Left colon (tissue), 2 donors: Measurements from ENCODE around the gene COL13A1. TPM values are rescaled to one million over a fixed set of nuclear protein-coding genes. Genes with fewer than 3 reads are reported as not detected.

ENCODE experiments used
- ATAC-seq: fragments of 200-7000 bp; cut with Tn5 transposase; one replicate; pipeline ENCODE4 v1.9.1; 2020; ENCODE audit warnings: mild to moderate bottlenecking, moderate library complexity
- DNase-seq, 2 donors: peaks; one replicate each; pipeline ENCODE4 v3.0.0-alpha.2; 2020
- intact Hi-C, 2 donors: fragments of 100-400 bp; cut with DNase I in 1 of 2; cut with micrococcal nuclease in 1 of 2; formaldehyde crosslinking; loops; one replicate each; pipeline versions ENCODE4 v1.11.2 to v1.14.0; 2022; cut with DNase I, micrococcal nuclease
- long read RNA-seq: library from polyadenylated mRNA; unstranded; transcript quantifications from one replicate; pipeline ENCODE4 v2.0.0, GENCODE V29; 2021
- total RNA-seq, 2 donors: library from RNA; stranded (reverse); fragmentation: NEBNext Ultra II Directional; extraction: Animal tissue kit (Norgen Biotek cat#: 25700); gene quantifications; one replicate each; pipeline ENCODE4 v1.2.1, GENCODE V29; 2021
- donor health status: DM: no; HTN: no; CAD: no.
- donor health status: DM: yes; HTN: yes; CAD: no.

COL13A1 gene
- 1 to 10 TPM in 1 of 2 donors, under 1 TPM in 1; 0.70 to 1.4 TPM for total RNA-seq
- long read RNA-seq, partial matches to known transcripts, result 0 of 1 reads
- long read RNA-seq, other reads (novel, unspliced or antisense), result 1 of 1 reads

DNA sequence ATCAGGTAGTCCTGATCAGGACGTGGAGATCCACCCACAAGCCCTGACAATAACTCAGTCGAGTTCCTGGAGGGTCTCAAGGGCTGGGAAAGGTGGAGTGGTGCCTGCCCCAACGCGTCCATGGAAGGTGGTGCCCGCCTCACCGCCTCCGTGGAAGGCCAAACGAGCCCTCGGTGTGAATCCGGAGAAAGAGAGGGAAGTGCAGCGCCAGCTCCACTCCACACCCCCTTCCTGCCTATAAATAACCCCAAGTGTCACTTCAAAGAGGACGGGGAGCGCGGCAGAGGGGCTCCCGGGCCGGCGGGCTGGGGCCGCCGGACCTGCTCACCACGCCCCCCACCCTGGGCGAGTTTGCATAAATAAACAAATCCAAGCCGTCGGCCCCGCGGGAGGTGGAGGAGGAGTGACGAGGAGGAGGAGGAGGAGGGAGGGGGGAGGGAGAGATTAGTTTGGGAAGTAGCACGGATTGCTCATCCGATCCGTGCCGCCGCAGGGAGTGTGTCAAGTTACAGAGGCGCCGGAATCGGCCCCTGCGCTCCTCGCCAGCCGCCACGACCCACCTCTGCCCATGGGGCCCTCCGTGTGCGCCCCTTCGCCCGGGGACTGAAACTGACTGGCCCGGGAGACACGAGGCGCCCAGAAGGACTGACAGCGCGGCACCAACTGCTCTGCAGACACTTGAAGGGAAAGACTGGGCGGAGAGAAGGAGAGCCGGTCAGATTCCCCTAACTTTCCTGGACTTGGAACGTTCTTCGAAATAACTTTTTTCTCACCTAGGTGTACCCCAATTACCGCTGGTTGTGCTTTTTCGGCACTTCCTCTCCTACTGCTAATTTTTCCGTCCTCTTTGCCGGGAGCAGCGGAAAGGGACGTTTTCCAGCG, at the start of gene COL13A1:
COL13A1 (plus strand) TSS at position 473 of the 882 bp plus-strand sequence. CDS start 518 bp downstream, outside the sequence.
- ATAC-seq (peak; percentile 19), DNase-seq (peak in 1 of 2 donors; percentile 41)
- intact Hi-C loops, result no loop called here

DNA sequence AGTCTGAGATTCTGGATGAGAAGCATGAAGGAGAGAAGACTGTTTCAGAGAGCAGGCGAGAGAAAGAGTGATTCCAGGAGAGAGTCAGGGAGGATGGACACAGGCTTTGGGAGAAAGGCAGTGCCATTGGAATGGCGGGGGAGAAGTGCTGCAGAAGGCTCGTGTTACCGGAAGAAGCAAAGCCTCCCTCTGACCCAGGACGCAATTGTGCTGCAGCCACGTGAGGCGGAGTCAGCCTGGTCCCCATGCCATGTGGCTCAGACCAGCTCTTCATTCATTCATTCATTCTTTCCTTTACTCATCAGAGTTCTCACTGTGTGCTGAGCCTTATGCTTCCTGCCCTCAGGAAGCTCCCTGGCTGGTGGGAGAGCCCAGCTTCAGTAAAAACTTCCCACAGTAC, 49.2 kb upstream of the COL13A1 start:
- no peak for ATAC-seq
- intact Hi-C loops, result no loop called here

GRCh38 chr10:69756279-69756678, 45.4 kb upstream of the COL13A1 start:
- intact Hi-C loops, result no loop called here
- ATAC-seq (no peak), DNase-seq (no peak)

More for the DNA sequence above, 49.2 kb upstream of the COL13A1 start:
- DNase-seq, result no peak

DNA sequence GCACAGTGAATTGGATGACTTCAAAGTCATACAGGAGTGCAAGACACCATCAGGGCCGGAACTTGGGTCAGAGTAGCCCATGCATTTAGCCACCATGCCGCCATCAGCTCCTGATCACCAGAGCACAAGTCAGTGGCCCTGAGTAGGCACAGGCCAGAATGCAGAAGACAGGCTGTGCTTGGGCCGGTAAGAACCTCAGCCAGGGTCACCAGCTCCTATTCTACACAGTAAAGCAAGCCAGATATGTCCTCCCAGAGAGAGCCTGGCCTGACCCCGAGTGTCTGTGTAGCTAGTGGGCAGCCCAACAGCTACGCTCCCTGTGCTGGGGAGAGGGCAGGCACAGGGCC, 44.5 kb upstream of the COL13A1 start:
- ATAC-seq (no peak), DNase-seq (no peak)
- intact Hi-C loops, result no loop called here

DNA sequence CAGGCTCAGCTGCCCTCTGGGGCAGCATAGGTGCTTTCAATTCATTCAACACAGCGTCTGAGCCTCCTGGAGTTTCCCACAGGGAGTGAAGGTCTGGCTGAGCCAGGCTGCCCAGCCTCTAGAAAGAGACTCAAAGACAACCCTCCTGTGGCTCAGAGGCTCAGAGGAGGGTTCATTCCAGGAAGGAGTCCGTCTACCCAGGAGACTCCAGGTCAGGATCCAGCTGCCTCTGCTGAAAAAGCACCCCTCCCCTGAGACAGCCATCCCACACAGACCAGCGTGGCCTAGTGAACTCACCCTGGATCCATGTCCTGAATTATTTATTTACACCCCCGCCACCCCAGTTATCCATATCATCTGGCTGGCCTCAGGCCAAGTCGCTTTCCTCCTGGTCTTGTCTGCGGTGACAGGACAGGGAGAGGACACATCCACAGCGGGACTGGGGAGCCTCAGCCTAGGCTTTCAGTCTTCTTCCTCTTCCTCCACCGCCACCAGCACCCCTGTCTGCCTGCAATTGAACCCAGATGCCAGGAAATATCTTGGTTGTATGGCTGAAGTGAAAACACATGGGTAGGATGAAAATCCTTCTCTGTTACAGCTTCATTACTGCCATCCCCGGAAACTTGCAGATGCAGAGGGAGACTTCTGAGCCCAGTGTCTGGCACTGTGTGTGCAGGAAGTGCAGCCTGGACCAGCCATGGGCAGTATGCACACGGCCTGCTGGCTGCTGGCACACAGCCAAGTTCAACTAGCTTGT, 44.0 kb upstream of the COL13A1 start:
- peak in 1 of 2 donors; percentile 31 for DNase-seq
- intact Hi-C loops, result no loop called here
- ATAC-seq, result no peak

- DNase-seq, result no peak
- ATAC-seq, result no peak
- intact Hi-C loops, result no loop called here
Measured at GRCh38 chr10:69758310-69758728, 43.4 kb upstream of the COL13A1 start.

DNA sequence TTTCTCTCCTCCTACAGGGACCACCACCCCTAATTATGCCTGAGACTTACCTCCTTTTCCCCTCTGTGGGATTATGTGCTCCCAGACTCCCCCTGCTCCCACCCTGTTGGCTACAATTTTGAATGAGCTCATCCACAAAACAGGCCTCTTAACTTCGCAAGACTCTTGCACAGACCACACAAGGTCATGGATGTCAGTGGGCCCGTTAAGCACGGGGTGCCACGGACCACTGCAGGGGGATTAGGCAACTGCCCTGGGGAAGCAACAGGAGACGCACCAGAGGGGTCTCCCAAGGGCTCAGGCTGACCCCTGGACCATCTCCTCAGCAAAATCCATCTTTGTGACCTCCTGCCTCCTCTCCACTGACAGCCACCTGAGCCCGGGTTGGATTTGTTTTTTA, 42.1 kb upstream of the COL13A1 start:
- intact Hi-C loops, result no loop called here
- no peak for ATAC-seq
- no peak for DNase-seq

GRCh38 chr10:69760072-69760471, 41.6 kb upstream of the COL13A1 start:
- ATAC-seq, result no peak
- intact Hi-C loops, result no loop called here
- DNase-seq, result no peak

DNA sequence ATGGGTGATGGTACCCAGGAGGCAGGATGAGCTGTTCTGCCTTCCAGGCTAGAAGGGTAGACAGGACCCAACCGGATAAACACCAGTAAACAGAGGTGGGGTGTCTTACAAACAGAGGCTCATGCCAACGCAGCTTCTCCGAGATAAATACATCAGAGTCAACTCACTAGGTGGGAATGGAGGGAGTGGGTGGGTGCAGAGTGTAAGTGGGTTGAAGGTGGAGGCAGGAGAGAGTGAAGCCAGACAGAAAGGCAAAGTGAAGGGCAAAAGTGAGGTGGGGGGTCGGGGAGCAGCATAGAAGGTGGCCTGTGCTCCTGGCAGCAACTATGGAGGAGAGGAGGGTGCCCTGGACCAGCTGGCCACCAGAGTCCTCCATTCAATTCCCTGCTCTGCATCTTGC, 40.4 kb upstream of the COL13A1 start:
- DNase-seq, result no peak
- no peak for ATAC-seq
- intact Hi-C loops, result no loop called here

GRCh38 chr10:69766161-69766910, 35.4 kb upstream of the COL13A1 start:
- no peak for DNase-seq
- intact Hi-C loops, result no loop called here
- no peak for ATAC-seq

DNA sequence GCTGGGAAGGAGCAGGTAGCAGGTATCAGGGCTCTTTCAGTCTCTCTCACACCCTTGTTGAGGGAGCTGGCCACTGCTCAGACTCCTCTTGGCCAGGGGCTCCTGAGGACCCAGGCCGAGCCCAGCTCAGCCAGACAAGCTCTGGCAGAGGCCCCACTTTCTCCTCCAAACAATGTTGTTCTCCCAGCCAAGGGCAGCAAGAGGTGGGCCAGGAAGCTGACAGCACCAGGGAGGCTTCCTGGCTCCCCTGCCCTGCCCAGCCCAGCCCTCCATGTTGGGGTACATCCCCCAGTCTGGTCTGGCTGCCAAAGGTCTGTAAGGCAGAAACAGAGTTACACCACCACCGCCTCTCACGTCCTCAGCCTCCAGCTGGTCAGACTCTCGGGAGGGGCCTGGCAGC, 33.9 kb upstream of the COL13A1 start:
- ATAC-seq, result no peak
- DNase-seq, result no peak
- intact Hi-C loops, result no loop called here

- ATAC-seq (no peak), DNase-seq (no peak)
- intact Hi-C loops, result no loop called here
Measured at GRCh38 chr10:69768386-69768785, 33.3 kb upstream of the COL13A1 start.

DNA sequence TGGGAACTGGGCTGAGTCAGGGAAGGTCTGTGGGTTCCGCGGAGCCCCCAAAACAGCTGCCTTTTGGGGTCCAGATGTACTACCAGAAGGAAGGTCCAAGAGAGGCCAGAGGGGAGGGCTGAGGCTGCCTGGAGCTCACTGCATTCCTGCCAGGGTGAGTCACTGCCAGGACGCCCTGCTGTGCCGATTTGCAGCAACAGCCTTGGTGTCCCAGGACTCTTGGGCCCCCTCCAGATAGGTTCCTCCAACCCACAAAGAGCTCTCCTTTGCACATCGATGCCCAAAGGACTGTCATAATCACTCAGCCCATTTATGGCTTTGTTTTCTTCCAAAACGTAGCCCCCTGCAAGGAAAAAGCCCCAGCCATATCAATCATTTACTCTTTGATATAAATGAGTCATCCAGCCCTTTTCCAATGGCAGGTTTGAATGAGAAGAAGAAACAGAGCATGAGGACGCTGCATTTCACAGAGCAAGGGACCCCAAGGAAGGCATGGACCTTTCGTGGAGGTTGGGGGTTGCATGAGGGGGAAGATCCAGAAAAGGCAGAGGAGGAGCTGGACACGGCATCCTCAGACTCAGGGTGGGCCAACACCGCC, 32.2 kb upstream of the COL13A1 start:
- peak in 1 of 2 donors; percentile 7 for DNase-seq
- no peak for ATAC-seq
- intact Hi-C loops, result no loop called here

DNA sequence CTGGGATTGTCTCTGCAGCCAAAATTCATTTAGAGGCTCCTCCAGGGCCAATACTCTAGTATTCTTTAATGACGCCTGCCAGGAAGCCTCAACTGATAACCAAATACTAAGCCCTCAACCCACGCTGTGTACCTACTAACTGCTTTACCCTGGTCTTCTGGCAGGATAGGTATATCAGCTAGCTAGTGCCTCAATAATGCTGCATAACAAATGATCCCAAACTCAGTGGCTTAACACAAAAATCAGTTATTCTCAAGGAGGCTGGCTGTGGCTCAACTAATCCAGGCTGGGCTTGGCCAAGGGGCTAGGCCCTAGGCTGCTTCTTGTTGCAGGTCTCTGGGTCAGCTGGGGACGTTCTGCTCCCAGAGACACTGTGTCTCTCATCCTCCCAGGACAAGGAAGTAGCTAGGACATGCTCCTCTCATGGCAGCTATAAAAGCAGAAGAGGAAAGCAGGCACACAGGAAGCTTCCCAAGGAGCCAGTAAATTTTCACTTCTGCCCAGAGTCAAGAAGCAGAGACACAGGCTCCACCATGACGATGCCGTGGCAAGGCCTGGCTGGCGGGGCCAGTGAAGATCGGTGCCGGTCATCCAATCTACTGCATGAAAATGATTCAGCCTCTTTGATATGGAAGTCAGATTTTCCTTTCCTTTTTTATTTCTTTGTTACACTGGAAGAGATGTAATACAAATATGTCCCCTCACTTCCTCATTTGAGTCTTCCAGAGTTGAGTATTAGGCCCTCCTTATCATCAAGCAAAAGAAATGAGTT, 28.6 kb upstream of the COL13A1 start:
- ATAC-seq (no peak), DNase-seq (no peak)
- intact Hi-C loops, result no loop called here

DNA sequence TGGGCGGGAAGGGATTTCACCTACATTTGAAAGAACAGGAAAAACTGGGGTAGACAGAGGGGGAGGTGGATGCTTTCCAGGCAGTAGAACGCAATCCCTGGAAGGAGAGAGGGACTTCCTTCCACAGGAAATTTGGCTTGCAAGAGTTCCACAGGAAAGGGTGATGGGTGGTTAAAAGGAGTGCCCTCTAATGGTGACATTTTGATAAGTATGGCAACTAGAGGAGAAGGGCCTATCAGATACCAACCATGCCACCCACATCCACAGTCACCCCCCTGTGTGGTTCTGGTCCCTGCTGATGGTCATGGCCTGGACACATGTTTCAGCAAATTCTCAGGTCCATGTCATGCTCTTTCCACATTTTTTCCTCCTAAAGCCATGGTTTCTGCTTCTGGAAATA, 27.1 kb upstream of the COL13A1 start:
- intact Hi-C loops, result no loop called here
- no peak for ATAC-seq
- no peak for DNase-seq

GRCh38 chr10:69780077-69780476, 21.6 kb upstream of the COL13A1 start:
- DNase-seq (no peak), ATAC-seq (no peak)
- intact Hi-C loops, result no loop called here

GRCh38 chr10:69781576-69781975, 20.1 kb upstream of the COL13A1 start:
- DNase-seq, result no peak
- no peak for ATAC-seq
- intact Hi-C loops, result no loop called here

DNA sequence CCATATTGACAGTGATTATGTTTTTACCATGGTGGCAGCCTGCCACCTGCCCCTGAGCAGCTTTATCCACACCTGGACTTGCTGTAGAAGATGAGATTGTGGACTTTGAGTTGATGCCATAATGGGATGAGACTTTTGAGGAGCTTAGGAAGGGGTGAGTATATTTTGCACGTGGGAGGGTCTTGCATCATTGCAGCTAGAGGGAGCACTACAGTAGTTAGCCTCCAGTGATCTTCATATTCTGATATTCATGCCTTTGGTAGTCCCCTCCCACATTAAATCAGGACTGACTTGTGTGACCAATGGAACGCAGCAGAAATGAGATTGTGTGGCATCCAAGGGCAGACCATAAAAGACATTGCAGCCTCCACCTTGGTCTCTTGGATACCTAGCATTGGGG, 18.2 kb upstream of the COL13A1 start:
- DNase-seq (no peak), ATAC-seq (no peak)
- intact Hi-C loops, result no loop called here
